Natural killer cell (primary cell): ENCODE measurements around the gene LRRC27. TPM values are rescaled to one million over a fixed set of nuclear protein-coding genes. Genes with fewer than 3 reads are reported as not detected.

Experiments
- ATAC-seq, 3 donors: fragments of 150-1000 bp in 2 of 3; fragments of 200-7000 bp in 1 of 3; cut with Tn5 transposase; 1 replicate in 1 of 3; 2 replicates in 2 of 3; pipeline ENCODE4 v1.10.0; 2021; ENCODE audit warnings: mild to moderate bottlenecking in 2 of 3, moderate library complexity in 2 of 3
- DNase-seq, 2 donors: peaks; one replicate each; pipeline versions ENCODE4 v3.0.0 to v3.0.0-alpha.2; 2013 to 2021; ENCODE audit warnings: mixed read lengths in 1 of 2
- H3K27ac ChIP-seq: one replicate; pipeline ENCODE4 v1.5.1; 2013; ENCODE audit warnings: mild to moderate bottlenecking, low read length
- H3K27me3 ChIP-seq: one replicate; pipeline ENCODE4 v1.6.1; 2013; ENCODE audit warnings: low read length; ENCODE audit not compliant: control insufficient read depth, insufficient read depth
- H3K36me3 ChIP-seq: one replicate; pipeline ENCODE4 v1.6.1; 2013; ENCODE audit warnings: low read length; ENCODE audit not compliant: control insufficient read depth, insufficient read depth
- H3K4me1 ChIP-seq: one replicate; pipeline ENCODE4 v1.6.1; 2013; ENCODE audit warnings: low read length; ENCODE audit not compliant: control insufficient read depth, insufficient read depth
- H3K4me3 ChIP-seq: one replicate; pipeline ENCODE4 v1.5.1; 2013; ENCODE audit warnings: low read length
- H3K9me3 ChIP-seq: one replicate; pipeline ENCODE4 v1.6.1; 2013; ENCODE audit warnings: low read length; ENCODE audit not compliant: control insufficient read depth, insufficient read depth
- H3K27ac Mint-ChIP-seq, 2 donors: one replicate each; pipeline ENCODE4 v1.8.0; 2022; ENCODE audit warnings: mild to moderate bottlenecking in 2 of 2, mixed read lengths in 2 of 2, moderate library complexity in 1 of 2
- H3K27me3 Mint-ChIP-seq, 2 donors: one replicate each; pipeline ENCODE4 v1.8.0; 2022; ENCODE audit warnings: low read depth in 2 of 2, mixed read lengths in 2 of 2
- H3K36me3 Mint-ChIP-seq: one replicate; pipeline ENCODE4 v1.8.0; 2022; ENCODE audit warnings: mixed read lengths
- H3K4me1 Mint-ChIP-seq, 2 donors: one replicate each; pipeline ENCODE4 v1.8.0; 2022; ENCODE audit warnings: mixed read lengths in 2 of 2
- H3K4me3 Mint-ChIP-seq: one replicate; pipeline ENCODE4 v1.8.0; 2022; ENCODE audit warnings: mild to moderate bottlenecking, moderate library complexity, mixed read lengths
- H3K9me3 Mint-ChIP-seq, 2 donors: one replicate each; pipeline ENCODE4 v1.8.0; 2022; ENCODE audit warnings: mixed read lengths in 2 of 2
- WGBS: methylation state at CpG from one replicate; pipeline ENCODE4 v1.1.7; 2013; ENCODE audit warnings: missing lambda C conversion rate; ENCODE audit not compliant: insufficient coverage; 5-methylcytosine and 5-hydroxymethylcytosine counted together
- intact Hi-C: fragments of 100-400 bp; cut with micrococcal nuclease; formaldehyde crosslinking; loops from one replicate; pipeline ENCODE4 v1.14.2; 2022
- total RNA-seq, 4 donors: library from RNA; stranded (reverse); fragments of 120-200 nt in 1 of 4; gene quantifications; one replicate each; pipeline versions ENCODE4 v1.2.3 to v1.2.4, GENCODE V29; 2013 to 2022
- TF ChIP-seq, protein P1 (sequence below): fragments of 200-600 bp; IDR thresholded peaks from one replicate; pipeline ENCODE4 v1.8.0; 2022; ENCODE audit warnings: antibody characterized with exemption

The LRRC27 gene
- total RNA-seq, 3 donors from 2014 or later (not counting 1 experiment from before 2014, with no cell fraction given), result 8.1 to 22.5 (median 9.9) TPM

GRCh38 chr10:132347211-132347930, 15.4 kb downstream of the LRRC27 start:
- H3K36me3 ChIP-seq, result peaks cover 7% of the 10 kb centered on the region
- no peaks in the 10 kb centered on the region for H3K27me3 ChIP-seq
- no peaks in the 10 kb centered on the region for H3K9me3 ChIP-seq
- H3K27ac Mint-ChIP-seq, result peak overlapping the region in 1 of 2 donors; percentile 21
- WGBS, result 93% methylated on average over 21 of the region's 23 CpGs
- H3K9me3 Mint-ChIP-seq, result no peaks in the 10 kb centered on the region
- H3K4me3 ChIP-seq, result no peak overlapping the region
- H3K27me3 Mint-ChIP-seq, result no peaks in the 10 kb centered on the region
- no peak overlapping the region for H3K27ac ChIP-seq
- no peaks in the 10 kb centered on the region for H3K4me1 ChIP-seq
- no peak overlapping the region for H3K4me3 Mint-ChIP-seq
- TF ChIP-seq, protein P1, sequence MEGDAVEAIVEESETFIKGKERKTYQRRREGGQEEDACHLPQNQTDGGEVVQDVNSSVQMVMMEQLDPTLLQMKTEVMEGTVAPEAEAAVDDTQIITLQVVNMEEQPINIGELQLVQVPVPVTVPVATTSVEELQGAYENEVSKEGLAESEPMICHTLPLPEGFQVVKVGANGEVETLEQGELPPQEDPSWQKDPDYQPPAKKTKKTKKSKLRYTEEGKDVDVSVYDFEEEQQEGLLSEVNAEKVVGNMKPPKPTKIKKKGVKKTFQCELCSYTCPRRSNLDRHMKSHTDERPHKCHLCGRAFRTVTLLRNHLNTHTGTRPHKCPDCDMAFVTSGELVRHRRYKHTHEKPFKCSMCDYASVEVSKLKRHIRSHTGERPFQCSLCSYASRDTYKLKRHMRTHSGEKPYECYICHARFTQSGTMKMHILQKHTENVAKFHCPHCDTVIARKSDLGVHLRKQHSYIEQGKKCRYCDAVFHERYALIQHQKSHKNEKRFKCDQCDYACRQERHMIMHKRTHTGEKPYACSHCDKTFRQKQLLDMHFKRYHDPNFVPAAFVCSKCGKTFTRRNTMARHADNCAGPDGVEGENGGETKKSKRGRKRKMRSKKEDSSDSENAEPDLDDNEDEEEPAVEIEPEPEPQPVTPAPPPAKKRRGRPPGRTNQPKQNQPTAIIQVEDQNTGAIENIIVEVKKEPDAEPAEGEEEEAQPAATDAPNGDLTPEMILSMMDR, result no peak
- no peak for ATAC-seq
- no peak for DNase-seq
- intact Hi-C loops, result no loop called here
- H3K36me3 Mint-ChIP-seq, result peaks cover 11% of the 10 kb centered on the region
- H3K4me1 Mint-ChIP-seq, result no peaks in the 10 kb centered on the region

DNA sequence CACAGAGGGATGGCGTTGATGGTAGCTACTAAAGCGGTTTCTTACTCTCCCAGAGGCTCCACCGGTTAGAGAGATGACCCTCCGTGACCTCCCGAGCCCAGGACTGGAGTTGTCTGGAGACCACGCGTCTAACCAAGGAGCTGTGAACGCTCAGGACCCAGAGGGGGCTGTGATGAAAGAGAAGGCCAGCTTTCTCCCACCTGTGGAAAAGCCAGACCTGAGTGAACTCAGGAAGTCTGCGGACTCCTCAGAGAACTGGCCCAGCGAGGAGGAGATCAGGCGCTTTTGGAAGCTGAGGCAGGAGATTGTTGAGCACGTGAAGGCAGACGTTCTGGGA, 15.9 kb downstream of the LRRC27 start:
- ATAC-seq (no peak), DNase-seq (no peak)
- no peak overlapping the region for H3K4me3 Mint-ChIP-seq
- Histone ChIP-seq H3K4me1 (no peaks in the 10 kb centered on the region), H3K36me3 (peaks cover 4% of the 10 kb centered on the region), H3K27ac (no peak overlapping the region), H3K4me3 (no peak overlapping the region), H3K9me3 (no peaks in the 10 kb centered on the region), H3K27me3 (no peaks in the 10 kb centered on the region)
- TF ChIP-seq, protein P1, result no peak
- intact Hi-C loops, result no loop called here
- WGBS, result 96% methylated on average over 13 of the region's 13 CpGs
- peaks cover 11% of the 10 kb centered on the region for H3K36me3 Mint-ChIP-seq
- H3K27ac Mint-ChIP-seq, result no peak overlapping the region
- no peaks in the 10 kb centered on the region for H3K9me3 Mint-ChIP-seq
- H3K27me3 Mint-ChIP-seq, result no peaks in the 10 kb centered on the region
- peaks cover 0 to 2% of the 10 kb centered on the region in 2 donors for H3K4me1 Mint-ChIP-seq

- no peak overlapping the region for H3K4me3 ChIP-seq
- intact Hi-C loops, result no loop called here
- no peak overlapping the region for H3K4me3 Mint-ChIP-seq
- H3K27me3 Mint-ChIP-seq, result no peaks in the 10 kb centered on the region
- H3K9me3 ChIP-seq, result no peaks in the 10 kb centered on the region
- H3K36me3 ChIP-seq, result peaks cover 4% of the 10 kb centered on the region
- H3K9me3 Mint-ChIP-seq, result no peaks in the 10 kb centered on the region
- no peak overlapping the region for H3K27ac Mint-ChIP-seq
- peaks cover 0 to 8% of the 10 kb centered on the region in 2 donors for H3K4me1 Mint-ChIP-seq
- 94% methylated on average over 6 of the region's 6 CpGs for WGBS
- ATAC-seq, result no peak
- no peak for DNase-seq
- TF ChIP-seq, protein P1, result no peak
- no peaks in the 10 kb centered on the region for H3K27me3 ChIP-seq
- H3K36me3 Mint-ChIP-seq, result peaks cover 9% of the 10 kb centered on the region
- no peak overlapping the region for H3K27ac ChIP-seq
- no peaks in the 10 kb centered on the region for H3K4me1 ChIP-seq
These were observed 17.8 kb downstream of the LRRC27 start for GRCh38 chr10:132349766-132350165.

GRCh38 chr10:132350391-132350790, 18.4 kb downstream of the LRRC27 start:
- H3K27me3 Mint-ChIP-seq, result no peaks in the 10 kb centered on the region
- ATAC-seq, result no peak
- intact Hi-C loops, result no loop called here

More at GRCh38 chr10:132350391-132350790, 18.4 kb downstream of the LRRC27 start:
- Histone ChIP-seq H3K27me3 (no peaks in the 10 kb centered on the region), H3K4me3 (no peak overlapping the region), H3K36me3 (peaks cover 3% of the 10 kb centered on the region), H3K9me3 (no peaks in the 10 kb centered on the region), H3K27ac (no peak overlapping the region), H3K4me1 (no peaks in the 10 kb centered on the region)
- peaks cover 3% of the 10 kb centered on the region for H3K36me3 Mint-ChIP-seq
- no peaks in the 10 kb centered on the region for H3K9me3 Mint-ChIP-seq
- TF ChIP-seq, protein P1, result no peak
- no peak overlapping the region for H3K27ac Mint-ChIP-seq
- WGBS, result 92% methylated on average over 11 of the region's 11 CpGs
- no peak for DNase-seq
- no peak overlapping the region for H3K4me3 Mint-ChIP-seq
- H3K4me1 Mint-ChIP-seq, result peaks cover 0 to 8% of the 10 kb centered on the region in 2 donors
